ENCODE results near the gene SCFD2. TPM values are rescaled to one million over a fixed set of nuclear protein-coding genes. Genes with fewer than 3 reads are reported as not detected.

The SCFD2 gene
- total and polyA plus RNA-seq, 7 donors: 3.7 to 16.6 (median 10.7) TPM

DNA sequence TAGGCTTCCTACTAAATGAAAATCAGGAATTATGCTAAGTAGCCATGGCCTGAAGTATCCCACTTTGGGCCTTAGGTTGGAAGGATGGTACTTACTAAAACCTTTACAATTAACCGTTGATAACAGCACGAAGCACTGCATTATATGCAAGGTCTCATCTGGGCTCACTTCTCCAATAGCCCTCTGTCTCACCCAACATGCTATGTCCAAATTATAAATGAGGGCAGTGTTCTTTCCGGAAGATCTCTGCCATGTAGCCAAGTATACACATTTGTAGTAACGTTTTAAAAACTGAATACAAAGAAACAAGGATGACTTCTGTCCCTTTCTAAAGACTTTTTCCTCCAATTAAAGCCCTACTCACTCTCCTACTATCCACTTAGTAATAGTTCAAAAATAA lies 51.6 kb downstream of the SCFD2 start:
- TF ChIP-seq POLR2A (IDR thresholded peaks at IDR 0.05) (no peak), POLR2AphosphoS5 (IDR thresholded peaks at IDR 0.05) (no peak)
- TF ChIP-seq, protein P1, sequence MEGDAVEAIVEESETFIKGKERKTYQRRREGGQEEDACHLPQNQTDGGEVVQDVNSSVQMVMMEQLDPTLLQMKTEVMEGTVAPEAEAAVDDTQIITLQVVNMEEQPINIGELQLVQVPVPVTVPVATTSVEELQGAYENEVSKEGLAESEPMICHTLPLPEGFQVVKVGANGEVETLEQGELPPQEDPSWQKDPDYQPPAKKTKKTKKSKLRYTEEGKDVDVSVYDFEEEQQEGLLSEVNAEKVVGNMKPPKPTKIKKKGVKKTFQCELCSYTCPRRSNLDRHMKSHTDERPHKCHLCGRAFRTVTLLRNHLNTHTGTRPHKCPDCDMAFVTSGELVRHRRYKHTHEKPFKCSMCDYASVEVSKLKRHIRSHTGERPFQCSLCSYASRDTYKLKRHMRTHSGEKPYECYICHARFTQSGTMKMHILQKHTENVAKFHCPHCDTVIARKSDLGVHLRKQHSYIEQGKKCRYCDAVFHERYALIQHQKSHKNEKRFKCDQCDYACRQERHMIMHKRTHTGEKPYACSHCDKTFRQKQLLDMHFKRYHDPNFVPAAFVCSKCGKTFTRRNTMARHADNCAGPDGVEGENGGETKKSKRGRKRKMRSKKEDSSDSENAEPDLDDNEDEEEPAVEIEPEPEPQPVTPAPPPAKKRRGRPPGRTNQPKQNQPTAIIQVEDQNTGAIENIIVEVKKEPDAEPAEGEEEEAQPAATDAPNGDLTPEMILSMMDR (IDR thresholded peaks at IDR 0.05): no peak
- H3K4me3 ChIP-seq: no peak overlapping the region
- 93 to 94% methylated on average over 4 of the region's 4 CpGs for whole genome bisulfite sequencing, 2 donors
- H3K27me3 ChIP-seq: no peaks in the 10 kb centered on the region
- no peaks in the 10 kb centered on the region for H3K9me3 ChIP-seq
- no peaks in the 10 kb centered on the region for H3K4me1 ChIP-seq
- H3K36me3 ChIP-seq: peaks cover 0 to 4% (median 0%) of the 10 kb centered on the region in 4 donors
- intact Hi-C loops (cut with DNase I): no loop called here
- no peak overlapping the region for H3K27ac ChIP-seq
- no peak for DNase-seq

DNA sequence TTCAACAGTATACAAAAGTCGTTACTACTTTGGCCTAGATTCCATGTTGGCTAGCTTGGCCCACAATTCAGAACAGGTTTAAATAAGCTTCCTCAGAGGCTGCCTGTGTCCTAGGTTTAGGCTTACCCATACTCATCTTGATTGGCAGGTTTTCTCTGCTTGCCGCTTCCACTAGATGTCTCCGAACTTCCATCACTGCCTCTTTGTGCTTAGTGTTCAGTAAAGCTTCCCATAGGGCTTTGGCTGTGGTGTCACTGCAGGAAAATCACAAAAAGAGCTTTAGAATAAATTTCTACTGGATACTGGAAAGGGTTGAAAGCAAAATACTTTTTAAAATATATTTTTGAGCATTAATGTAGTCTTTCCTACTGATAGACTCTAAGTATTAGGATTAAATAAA lies 52.4 kb downstream of the SCFD2 start:
- no peak overlapping the region for H3K4me3 ChIP-seq
- H3K9me3 ChIP-seq: no peaks in the 10 kb centered on the region
- no peak overlapping the region for H3K27ac ChIP-seq
- 92 to 93% methylated on average over 3 of the region's 3 CpGs for WGBS, 2 donors
- peaks cover 0 to 4% (median 0%) of the 10 kb centered on the region in 4 donors for H3K36me3 ChIP-seq
- intact Hi-C loops (cut with DNase I): no loop called here
- DNase-seq: no peak
- H3K27me3 ChIP-seq: no peaks in the 10 kb centered on the region
- TF ChIP-seq, protein P1 (IDR thresholded peaks at IDR 0.05): no peak
- TF ChIP-seq EP300 (IDR thresholded peaks at IDR 0.05): no peak
- no peak for TF ChIP-seq POLR2AphosphoS5 (IDR thresholded peaks at IDR 0.05)
- TF ChIP-seq POLR2A (IDR thresholded peaks at IDR 0.05): no peak
- no peaks in the 10 kb centered on the region for H3K4me1 ChIP-seq

DNA sequence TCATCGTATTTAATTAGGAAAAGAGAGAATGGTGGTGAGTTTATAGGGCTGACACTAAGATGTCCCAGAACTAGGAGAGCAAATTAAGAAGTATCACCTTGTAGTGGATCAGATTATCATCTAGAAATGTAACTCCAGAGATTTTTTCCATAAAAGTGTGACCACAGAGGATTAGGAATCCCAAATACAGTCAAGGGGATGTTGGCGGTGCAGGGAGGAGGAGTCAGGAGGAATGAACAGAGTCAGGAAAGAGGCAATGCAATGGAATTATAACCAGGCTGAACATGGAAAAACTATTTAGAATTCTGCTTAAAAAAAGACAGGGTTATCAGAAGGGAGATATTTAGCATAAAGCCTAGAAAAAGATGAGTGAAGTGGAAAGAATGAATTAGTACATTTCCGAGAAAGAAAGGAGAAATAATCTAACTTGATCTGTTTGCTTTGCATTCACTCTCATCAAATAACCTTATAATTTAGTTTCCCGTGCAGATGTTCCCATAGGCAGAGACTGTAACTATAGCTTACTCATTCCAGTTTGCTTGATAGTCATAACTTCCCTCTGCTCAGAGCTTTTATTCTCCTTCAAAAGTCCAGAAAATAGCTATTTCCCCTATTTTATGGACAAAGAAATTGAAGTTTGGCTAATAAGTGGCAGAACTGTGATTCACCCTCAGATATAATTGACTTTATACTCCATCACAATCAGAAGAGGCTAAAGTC lies 56.4 kb downstream of the SCFD2 start:
- peaks cover 0 to 4% (median 0%) of the 10 kb centered on the region in 4 donors for H3K36me3 ChIP-seq
- no peaks in the 10 kb centered on the region for H3K4me1 ChIP-seq
- intact Hi-C loops (cut with DNase I): no loop called here
- H3K27ac ChIP-seq: no peak overlapping the region
- no peak for DNase-seq
- H3K9me3 ChIP-seq: peaks cover 0 to 2% (median 0%) of the 10 kb centered on the region in 4 donors
- 87 to 92% methylated on average over 4 of the region's 4 CpGs for WGBS, 2 donors
- H3K4me3 ChIP-seq: no peak overlapping the region
- no peaks in the 10 kb centered on the region for H3K27me3 ChIP-seq
- TF ChIP-seq, protein P1 (IDR thresholded peaks at IDR 0.05): no peak
- no peak for TF ChIP-seq POLR2A (IDR thresholded peaks at IDR 0.05)
- TF ChIP-seq EP300 (IDR thresholded peaks at IDR 0.05): no peak
- TF ChIP-seq POLR2AphosphoS5 (IDR thresholded peaks at IDR 0.05): no peak

DNA sequence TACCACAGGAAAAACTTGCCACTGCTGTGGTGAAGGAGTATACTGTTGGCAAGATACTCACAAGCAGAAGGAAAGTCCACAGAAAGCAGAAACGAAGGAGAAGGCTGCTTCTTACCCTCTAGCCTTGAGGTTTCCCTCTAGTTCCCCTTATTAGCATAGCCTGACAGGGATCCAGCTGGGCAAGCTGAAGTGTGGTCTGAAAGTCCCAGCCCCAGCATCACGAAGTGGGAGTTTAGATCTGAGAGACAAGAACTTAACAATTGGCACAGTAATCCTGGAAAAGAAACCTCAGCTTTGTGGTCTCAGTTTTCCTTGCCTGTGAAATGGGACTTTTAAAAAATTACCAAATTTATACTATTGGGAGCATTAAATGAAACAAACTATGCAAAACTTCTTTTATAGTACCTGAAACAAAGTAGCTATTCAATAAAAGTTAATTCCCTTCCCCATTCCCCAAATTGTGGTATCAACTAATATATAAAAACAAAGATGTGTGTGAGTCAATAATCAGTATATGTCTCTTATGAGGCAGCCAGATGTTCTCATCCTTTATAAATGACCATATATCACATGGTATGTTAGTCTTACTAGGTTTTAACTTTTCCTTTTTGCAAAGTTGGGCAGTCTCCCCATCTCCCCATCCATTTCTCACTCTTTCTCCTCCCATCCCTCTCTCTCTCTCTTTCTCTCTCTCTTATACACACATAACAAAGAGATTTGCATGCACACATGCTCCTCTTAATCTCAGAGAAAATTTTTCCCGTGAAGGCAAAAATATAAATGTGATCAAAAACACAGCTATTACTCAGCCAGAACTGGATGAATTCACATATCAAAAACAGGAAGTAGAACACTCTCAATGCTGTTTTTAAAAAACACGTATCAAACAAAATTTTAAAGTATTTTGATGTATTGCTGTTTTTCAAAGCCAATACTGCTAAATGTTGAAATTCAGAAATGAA lies 57.8 kb downstream of the SCFD2 start:
- Histone ChIP-seq H3K4me1 (no peaks in the 10 kb centered on the region), H3K27ac (no peak overlapping the region)

More for the DNA sequence above, 57.8 kb downstream of the SCFD2 start:
- TF ChIP-seq POLR2AphosphoS5 (IDR thresholded peaks at IDR 0.05) (no peak), EP300 (IDR thresholded peaks at IDR 0.05) (no peak), POLR2A (IDR thresholded peaks at IDR 0.05) (no peak)
- TF ChIP-seq, protein P1 (IDR thresholded peaks at IDR 0.05): no peak
- Histone ChIP-seq H3K4me3 (no peak overlapping the region), H3K9me3 (peaks cover 0 to 2% (median 0%) of the 10 kb centered on the region in 4 donors), H3K27me3 (no peaks in the 10 kb centered on the region), H3K36me3 (no peaks in the 10 kb centered on the region)
- no peak for DNase-seq
- 64 to 79% methylated on average over 4 of the region's 4 CpGs for WGBS, 2 donors
- intact Hi-C loops (cut with DNase I): no loop called here

Measured in sigmoid colon (tissue), 7 donors.